ENCODE data around the gene APMAP.

Gene APMAP

DNA sequence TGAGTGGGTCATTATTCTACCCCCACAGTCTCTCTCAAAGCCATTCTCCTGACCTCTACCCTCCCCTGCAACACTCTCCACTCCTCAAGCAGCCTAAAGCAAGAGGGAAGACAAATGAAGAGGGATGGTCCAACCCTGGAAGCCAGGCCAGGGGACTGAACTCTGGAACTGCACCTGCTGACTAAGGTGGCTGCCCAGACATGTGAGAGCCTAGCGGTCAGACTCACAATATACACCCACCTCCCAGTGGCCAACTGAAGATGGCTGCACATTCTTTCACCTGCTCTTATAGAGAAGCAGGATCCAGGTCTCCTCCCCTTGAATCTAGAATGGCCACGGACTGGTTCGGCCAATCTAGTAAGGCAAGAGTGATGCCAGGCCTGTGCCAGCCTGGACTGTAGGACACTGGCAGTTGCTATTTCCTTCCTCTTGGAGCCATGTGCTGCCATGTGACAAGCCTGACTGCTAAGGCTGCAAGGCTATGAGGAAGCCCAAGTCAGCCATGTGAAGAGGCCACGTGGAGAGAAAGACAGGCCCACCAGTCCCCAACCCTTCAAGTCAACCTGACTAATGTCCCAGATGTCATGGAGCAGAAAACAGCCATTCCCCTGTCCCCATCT lies 33.5 kb upstream of the APMAP start:
- no peak overlapping the region for H3K4me3 ChIP-seq (ENCODE audit: low read length)
- DNase-seq (ENCODE audit: low read depth, low spot score), result no peak

GRCh38 chr20:25025091-25025861 lies 32.7 kb upstream of the APMAP start:
- H3K4me3 ChIP-seq (ENCODE audit: low read length), result no peak overlapping the region
- no peak for DNase-seq (ENCODE audit: low read depth, low spot score)

DNA sequence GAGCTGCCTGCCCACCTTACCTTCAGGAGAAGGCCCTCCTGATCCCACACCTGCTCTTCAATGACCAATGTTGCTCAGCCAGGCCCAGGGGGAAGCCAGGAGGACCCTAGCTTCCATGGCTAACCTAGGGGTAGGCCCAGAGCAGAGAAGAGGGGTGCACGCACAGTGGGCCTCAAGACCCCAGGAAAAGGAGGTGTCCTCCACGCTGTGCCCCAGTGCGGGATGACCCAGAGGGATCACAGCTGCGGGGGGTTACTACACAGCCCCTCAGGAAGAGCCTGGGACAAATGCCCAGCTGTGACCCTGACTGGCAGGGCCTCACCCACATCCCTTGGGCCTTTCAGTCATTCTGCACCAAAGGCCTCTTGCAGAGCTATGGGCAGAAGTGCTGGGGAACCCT lies 31.6 kb upstream of the APMAP start:
- DNase-seq (ENCODE audit: low read depth, low spot score), result no peak
- no peak overlapping the region for H3K4me3 ChIP-seq (ENCODE audit: low read length)

- H3K4me3 ChIP-seq (ENCODE audit: low read length), result no peak overlapping the region
- DNase-seq (ENCODE audit: low read depth, low spot score), result no peak
These were observed 30.8 kb upstream of the APMAP start for GRCh38 chr20:25023356-25023755.

DNA sequence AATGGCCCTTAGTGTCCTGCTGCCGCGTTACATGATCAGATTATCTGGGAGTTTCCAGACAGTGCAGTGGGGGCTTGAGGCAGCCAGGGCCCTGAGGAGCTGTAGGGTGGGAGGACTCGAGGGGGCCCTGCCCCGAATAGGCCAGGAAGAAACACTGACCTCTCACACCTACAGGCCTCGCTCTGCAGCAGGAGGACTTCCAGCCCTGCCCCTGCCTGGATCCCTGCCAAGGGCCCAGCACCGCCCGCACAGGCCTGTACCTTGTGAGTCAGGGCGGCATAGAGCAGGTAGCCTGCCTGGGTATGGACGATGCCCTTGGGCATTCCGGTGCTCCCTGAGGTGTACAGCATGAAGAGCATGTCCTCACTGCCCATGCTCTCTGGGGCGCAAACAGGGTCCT lies 30.1 kb upstream of the APMAP start:
- DNase-seq (ENCODE audit: low read depth, low spot score), result no peak
- no peak overlapping the region for H3K4me3 ChIP-seq (ENCODE audit: low read length)

DNA sequence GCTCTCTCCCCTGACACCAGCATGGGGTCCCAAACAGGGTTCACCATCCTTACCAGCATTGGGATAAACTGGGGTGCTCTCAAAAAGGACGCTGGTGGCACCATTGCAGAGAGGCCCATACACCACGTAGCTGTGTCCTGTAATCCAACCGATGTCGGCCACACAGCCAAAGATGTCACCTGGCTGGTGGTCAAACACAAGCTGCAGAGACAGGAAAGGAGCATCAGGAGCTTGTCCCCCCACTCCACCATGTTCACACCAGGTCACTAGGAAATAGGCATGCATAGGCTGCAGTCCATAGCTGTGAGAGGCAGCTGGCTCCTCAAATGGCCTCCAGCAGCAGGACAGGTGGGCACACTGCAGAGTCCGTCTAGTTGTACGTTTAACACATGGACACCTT lies 28.8 kb upstream of the APMAP start:
- no peak overlapping the region for H3K4me3 ChIP-seq (ENCODE audit: low read length)

GRCh38 chr20:25020901-25021301 lies 28.4 kb upstream of the APMAP start:
- no peak overlapping the region for H3K4me3 ChIP-seq (ENCODE audit: low read length)
- no peak for DNase-seq (ENCODE audit: low read depth, low spot score)

More for the DNA sequence above, 28.8 kb upstream of the APMAP start:
- DNase-seq (ENCODE audit: low read depth, low spot score), result no peak

DNA sequence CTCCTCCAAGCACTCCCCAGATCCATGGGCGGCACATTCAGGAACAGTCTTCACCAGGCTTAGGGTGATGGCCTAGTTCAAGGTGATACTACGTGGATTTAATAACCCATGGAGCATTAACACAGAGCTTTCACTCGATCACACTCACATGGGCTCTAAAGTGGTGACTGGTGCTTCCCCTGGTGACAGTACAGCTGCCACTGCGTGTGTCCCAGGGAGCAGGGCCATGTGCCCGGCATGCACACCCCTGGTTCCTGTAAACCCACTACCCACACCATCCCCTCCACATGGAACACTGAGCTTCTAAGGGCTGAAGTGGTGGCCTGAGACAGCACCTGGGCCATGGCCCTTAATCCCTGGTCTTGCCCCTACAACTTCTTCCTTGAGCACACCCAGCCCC lies 27.8 kb upstream of the APMAP start:
- no peak for DNase-seq (ENCODE audit: low read depth, low spot score)
- no peak overlapping the region for H3K4me3 ChIP-seq (ENCODE audit: low read length)

- no peak overlapping the region for H3K4me3 ChIP-seq (ENCODE audit: low read length)
- DNase-seq (ENCODE audit: low read depth, low spot score), result no peak
These were observed 27.0 kb upstream of the APMAP start for GRCh38 chr20:25019381-25020155.

GRCh38 chr20:25018841-25019240 lies 26.3 kb upstream of the APMAP start:
- no peak for DNase-seq (ENCODE audit: low read depth, low spot score)

DNA sequence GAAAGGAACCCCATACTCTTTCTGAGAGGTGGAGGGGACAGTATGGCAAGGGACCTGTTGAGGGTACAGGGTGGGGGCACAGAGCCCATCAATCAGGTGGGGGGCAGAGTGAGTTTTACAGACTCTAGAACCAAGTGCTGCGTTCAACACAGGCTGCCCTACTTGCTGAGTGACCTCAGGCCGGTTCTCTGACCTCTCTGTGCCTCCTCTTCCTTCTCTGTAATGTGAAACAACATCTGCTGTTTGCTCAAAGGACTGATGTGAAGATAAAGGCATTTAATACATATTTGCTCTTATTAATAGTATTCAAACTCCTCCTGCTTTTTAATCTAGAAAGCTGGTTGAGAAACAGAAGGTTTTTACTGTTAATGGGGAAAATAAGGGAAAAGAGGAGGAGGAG lies 25.9 kb upstream of the APMAP start:
- no peak overlapping the region for H3K4me3 ChIP-seq (ENCODE audit: low read length)
- no peak for DNase-seq (ENCODE audit: low read depth, low spot score)

More at GRCh38 chr20:25018841-25019240, 26.3 kb upstream of the APMAP start:
- no peak overlapping the region for H3K4me3 ChIP-seq (ENCODE audit: low read length)

DNA sequence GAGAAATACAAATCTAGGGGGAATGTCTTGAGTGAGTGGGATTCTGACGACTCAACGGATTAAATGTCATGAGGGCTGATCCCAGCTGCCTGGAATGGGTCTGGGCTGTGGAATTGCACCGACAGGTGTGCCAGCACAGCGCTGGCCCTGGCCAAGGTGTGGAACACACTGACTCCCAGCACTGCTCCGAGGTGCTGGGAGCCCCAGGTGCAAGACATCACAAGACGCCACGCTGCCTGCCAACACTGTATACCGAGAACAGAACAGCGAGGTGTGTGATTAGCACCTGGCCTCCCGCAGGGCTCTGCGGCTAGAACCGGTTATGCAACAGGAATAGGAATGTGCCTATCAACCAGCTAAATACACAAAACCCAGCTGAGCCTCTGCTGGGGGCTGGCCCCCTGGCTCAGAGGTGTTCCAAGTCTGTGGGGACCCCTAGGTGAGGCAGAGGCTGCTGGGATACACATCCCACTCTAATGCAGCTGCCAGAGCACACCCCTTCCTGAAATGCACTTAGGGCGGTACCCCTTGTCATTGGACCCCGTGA lies 24.8 kb upstream of the APMAP start:
- H3K4me3 ChIP-seq (ENCODE audit: low read length), result no peak overlapping the region
- DNase-seq (ENCODE audit: low read depth, low spot score), result no peak

DNA sequence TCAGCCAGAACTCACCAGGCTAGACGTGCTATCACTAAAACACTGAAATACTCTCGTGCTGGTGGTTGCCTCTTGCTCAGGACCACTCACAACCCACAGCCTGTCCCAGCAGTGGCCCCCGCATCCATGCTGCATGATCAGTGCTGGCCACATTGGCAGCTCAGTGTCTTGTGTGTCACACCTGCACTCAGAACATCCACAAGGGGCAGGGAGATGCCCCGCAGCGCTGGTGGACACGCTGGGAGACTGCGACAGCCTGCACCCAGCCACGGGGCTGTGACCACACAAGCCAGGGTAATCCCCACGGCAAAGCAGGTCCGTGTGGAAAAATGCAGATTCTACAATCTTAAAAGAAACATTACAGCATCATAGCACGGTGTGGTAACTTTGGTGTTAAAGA lies 23.9 kb upstream of the APMAP start:
- DNase-seq (ENCODE audit: low read depth, low spot score), result no peak
- no peak overlapping the region for H3K4me3 ChIP-seq (ENCODE audit: low read length)

- no peak for DNase-seq (ENCODE audit: low read depth, low spot score)
These were observed 23.4 kb upstream of the APMAP start for GRCh38 chr20:25015986-25016385.

DNA sequence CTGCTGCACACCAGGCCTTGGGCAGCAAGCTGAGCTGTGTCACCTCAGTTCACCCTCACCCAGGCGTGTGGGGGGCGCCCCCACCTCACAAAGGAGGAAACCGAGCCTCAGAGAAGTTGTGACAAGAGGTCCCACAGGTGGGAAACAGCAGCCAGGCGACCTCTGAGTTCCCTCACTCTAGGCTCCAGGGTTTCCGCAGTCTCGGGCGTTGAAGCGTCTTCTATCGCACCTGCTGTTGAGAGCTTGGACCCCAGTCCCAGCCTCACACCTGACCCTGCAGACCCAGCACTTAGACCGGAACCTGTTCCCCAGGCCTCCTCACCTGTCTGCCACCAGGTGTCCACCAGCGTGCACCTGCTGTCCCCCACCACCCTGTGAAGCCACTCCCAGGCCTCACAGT lies 22.3 kb upstream of the APMAP start:
- no peak overlapping the region for H3K4me3 ChIP-seq (ENCODE audit: low read length)
- DNase-seq (ENCODE audit: low read depth, low spot score), result no peak

More at GRCh38 chr20:25015986-25016385, 23.4 kb upstream of the APMAP start:
- no peak overlapping the region for H3K4me3 ChIP-seq (ENCODE audit: low read length)

- H3K4me3 ChIP-seq (ENCODE audit: low read length), result no peak overlapping the region
- no peak for DNase-seq (ENCODE audit: low read depth, low spot score)
These were observed 21.2 kb upstream of the APMAP start for GRCh38 chr20:25013478-25014380.

GRCh38 chr20:25012616-25013189 lies 20.2 kb upstream of the APMAP start:
- DNase-seq (ENCODE audit: low read depth, low spot score), result no peak

GRCh38 chr20:25011831-25012241 lies 19.3 kb upstream of the APMAP start:
- no peak for DNase-seq (ENCODE audit: low read depth, low spot score)
- no peak overlapping the region for H3K4me3 ChIP-seq (ENCODE audit: low read length)

More at GRCh38 chr20:25012616-25013189, 20.2 kb upstream of the APMAP start:
- no peak overlapping the region for H3K4me3 ChIP-seq (ENCODE audit: low read length)

Data from Jurkat, Clone E6-1 (cell line).